Esophagus muscularis mucosa (tissue), 4 donors: Measurements from ENCODE around the gene SIAH2. TPM values are rescaled to one million over a fixed set of nuclear protein-coding genes. Genes with fewer than 3 reads are reported as not detected.

Experiments
- DNase-seq: peaks from one replicate; pipeline ENCODE4 v3.0.0-alpha.2; 2017; ENCODE audit errors: extremely low spot score
- H3K27ac ChIP-seq, 4 donors: fragments of 200-600 bp; sonication (generic); replicated peaks in 1 of 4; 1 replicate in 3 of 4; 2 replicates in 1 of 4; pipeline ENCODE4 v1.5.1; 2016 to 2019; ENCODE audit warnings: mild to moderate bottlenecking in 1 of 4
- H3K27me3 ChIP-seq, 4 donors: fragments of 200-600 bp; sonication (generic); one replicate each; pipeline versions ENCODE4 v1.5.1 to v1.6.0; 2016 to 2019
- H3K36me3 ChIP-seq, 4 donors: fragments of 200-600 bp; sonication (generic); one replicate each; pipeline ENCODE4 v1.5.1; 2016 to 2019
- H3K4me1 ChIP-seq, 4 donors: fragments of 200-600 bp; sonication (generic); one replicate each; pipeline ENCODE4 v1.5.1; 2016 to 2019
- H3K4me3 ChIP-seq, 4 donors: fragments of 200-600 bp; sonication (generic); 1 replicate in 2 of 4; 2 replicates in 2 of 4; pipeline ENCODE4 v1.5.1; 2016 to 2019; ENCODE audit warnings: mild to moderate bottlenecking in 4 of 4, moderate library complexity in 1 of 4
- H3K9me3 ChIP-seq, 4 donors: fragments of 200-600 bp; sonication (generic); 1 replicate in 3 of 4; 2 replicates in 1 of 4; pipeline ENCODE4 v1.5.1; 2016 to 2019
- CTCF ChIP-seq, 3 experiments: fragments of 200-600 bp in 2 of 3; fragments of 450-650 bp in 1 of 3; sonication (generic) in 2 of 3; IDR thresholded peaks; one replicate each; pipeline ENCODE4 v1.5.1; 2017 to 2019; ENCODE audit warnings: antibody characterized with exemption in 3 of 3, mild to moderate bottlenecking in 2 of 3, moderate library complexity in 1 of 3
- EP300 ChIP-seq: sonication (generic); formaldehyde crosslinking; IDR thresholded peaks from one replicate; pipeline ENCODE4 v1.6.1; 2017; ENCODE audit warnings: antibody characterized with exemption
- POLR2A ChIP-seq: fragments of 450-650 bp; IDR thresholded peaks from one replicate; pipeline ENCODE4 v1.6.1; 2017; ENCODE audit warnings: antibody characterized with exemption, moderate library complexity, mild to moderate bottlenecking, low read depth
- POLR2AphosphoS5 ChIP-seq, 2 donors: sonication (generic); formaldehyde crosslinking; IDR thresholded peaks; one replicate each; pipeline ENCODE4 v1.6.1; 2017; ENCODE audit warnings: antibody characterized with exemption in 2 of 2
- WGBS: methylation state at CpG from one replicate; pipeline ENCODE4 v1.1.5; 2018; 5-methylcytosine and 5-hydroxymethylcytosine counted together
- intact Hi-C: fragments of 100-400 bp; cut with DNase I; formaldehyde crosslinking; loops from one replicate; pipeline ENCODE4 v1.15.1; 2023
- total RNA-seq, 4 donors: library from RNA; depleted of rRNA; stranded (reverse); fragments of >200 nt; gene quantifications; one replicate each; pipeline versions ENCODE4 v1.1.0 to v1.2.1, GENCODE V29; 2016

Gene SIAH2
- total RNA-seq = 10 to 100 TPM; 27.8 to 55.8 (median 43.3) TPM

- TF ChIP-seq EP300 (peak; percentile 46), POLR2AphosphoS5 (IDR thresholded peaks at IDR 0.05) (peak; percentile 95 to 97), POLR2A (peak; percentile 63), CTCF (IDR thresholded peaks at IDR 0.05) (no peak)
- H3K4me3 ChIP-seq = peak within 1 kb of the TSS; percentile 80 to 93 (median 88)
- peak; percentile 98 for DNase-seq
- no peaks in the 10 kb centered on the region for H3K9me3 ChIP-seq
- H3K4me1 ChIP-seq = peaks cover 23 to 42% (median 40%) of the 10 kb centered on the region in 4 donors
- WGBS = 0% methylated on average over 13 of the region's 70 CpGs
- no peaks in the 10 kb centered on the region for H3K27me3 ChIP-seq
- H3K27ac ChIP-seq = peak within 1 kb of the TSS; percentile 94 to 99 (median 98)
- H3K36me3 ChIP-seq = no peaks in the 10 kb centered on the region
- intact Hi-C loops = loop anchor here (5.0 kb wide), 1 partner anchor 41 kb away; no protein-coding TSS in a partner anchor
These were observed at the start of gene SIAH2 for GRCh38 chr3:150763122-150763840. Gene SIAH2, minus strand, starts transcription at chr3:150763169. Its CDS starts 320 bp downstream, at chr3:150762849.

GRCh38 chr3:150811984-150812383 is 49.0 kb upstream of the SIAH2 start:
- intact Hi-C loops = no loop called here
- no peaks in the 10 kb centered on the region for H3K4me1 ChIP-seq
- no peaks in the 10 kb centered on the region for H3K36me3 ChIP-seq
- H3K27me3 ChIP-seq = no peaks in the 10 kb centered on the region
- H3K4me3 ChIP-seq = no peak overlapping the region
- no peak for TF ChIP-seq POLR2A
- no peak for TF ChIP-seq EP300
- TF ChIP-seq POLR2AphosphoS5 (IDR thresholded peaks at IDR 0.05) = no peak
- TF ChIP-seq CTCF (IDR thresholded peaks at IDR 0.05) = no peak
- peak; percentile 17 for DNase-seq
- no peaks in the 10 kb centered on the region for H3K9me3 ChIP-seq
- 93% methylated on average over 5 of the region's 5 CpGs for WGBS
- H3K27ac ChIP-seq = no peak overlapping the region

GRCh38 chr3:150810641-150811040 is 47.7 kb upstream of the SIAH2 start:
- TF ChIP-seq CTCF (IDR thresholded peaks at IDR 0.05) (no peak), POLR2A (no peak), EP300 (no peak), POLR2AphosphoS5 (IDR thresholded peaks at IDR 0.05) (no peak)
- DNase-seq = peak; percentile 34
- H3K27ac ChIP-seq = no peak overlapping the region
- H3K27me3 ChIP-seq = no peaks in the 10 kb centered on the region
- H3K9me3 ChIP-seq = no peaks in the 10 kb centered on the region
- 77% methylated on average over 1 of the region's 1 CpG for WGBS
- intact Hi-C loops = no loop called here
- H3K36me3 ChIP-seq = no peaks in the 10 kb centered on the region
- no peaks in the 10 kb centered on the region for H3K4me1 ChIP-seq
- no peak overlapping the region for H3K4me3 ChIP-seq

GRCh38 chr3:150806185-150806835 is 43.3 kb upstream of the SIAH2 start:
- Histone ChIP-seq H3K9me3 (no peaks in the 10 kb centered on the region), H3K36me3 (no peaks in the 10 kb centered on the region), H3K27ac (no peak overlapping the region), H3K27me3 (peaks cover 0 to 4% (median 0%) of the 10 kb centered on the region in 4 donors), H3K4me1 (no peaks in the 10 kb centered on the region), H3K4me3 (no peak overlapping the region)
- TF ChIP-seq POLR2A (no peak), CTCF (IDR thresholded peaks at IDR 0.05) (no peak), EP300 (no peak), POLR2AphosphoS5 (IDR thresholded peaks at IDR 0.05) (no peak)
- WGBS = 61% methylated on average over 5 of the region's 5 CpGs
- peak; percentile 24 for DNase-seq
- intact Hi-C loops = no loop called here
